IMR-90 (cell line): Measurements from ENCODE around the gene PLXNC1. TPM values are rescaled to one million over a fixed set of nuclear protein-coding genes. Genes with fewer than 3 reads are reported as not detected.

Source experiments
- ATAC-seq: fragments of 200-7000 bp; cut with Tn5 transposase; 2 replicates; pipeline ENCODE4 v1.9.1; 2020; ENCODE audit warnings: low read depth, mild to moderate bottlenecking, moderate library complexity
- BruUV-seq: library from RNA; stranded (reverse); fragments of 400-500 nt; replicated peaks from 2 replicates; lab custom pipeline; 2021; lab: Mats Ljungman, UMichigan
- CTCF ChIA-PET: fragments of 300-600 bp; formaldehyde crosslinking; extraction: SDS; loops from one replicate; lab custom pipeline; 2021; ENCODE audit warnings: antibody characterized with exemption; lab: Yijun Ruan, JAX
- POLR2A ChIA-PET: fragments of 300-600 bp; sonication (Branson Sonifier 250); formaldehyde crosslinking; loops from one replicate; lab custom pipeline; 2022; ENCODE audit warnings: antibody characterized with exemption; ENCODE audit not compliant: unreplicated experiment; lab: Charles Lee
- DNase-seq: peaks from one replicate; pipeline ENCODE4 v3.0.0; 2013
- H2AFZ ChIP-seq: replicated peaks from 2 replicates; pipeline ENCODE3; 2013; ENCODE audit warnings: low read length, mild to moderate bottlenecking; ENCODE audit not compliant: poor library complexity
- H2AK5ac ChIP-seq: 2 replicates; pipeline ENCODE4 v1.6.1; 2013; ENCODE audit warnings: low read depth, low read length, inconsistent platforms
- H2AK9ac ChIP-seq: replicated peaks from 2 replicates; pipeline ENCODE3; 2013; ENCODE audit warnings: mild to moderate bottlenecking, low read depth, low read length, moderate library complexity; ENCODE audit not compliant: poor library complexity
- H2BK120ac ChIP-seq: 2 replicates; pipeline ENCODE4 v1.6.1; 2013; ENCODE audit warnings: low read depth, low read length, inconsistent platforms
- H2BK15ac ChIP-seq: 3 replicates; pipeline ENCODE4 v1.6.1; 2013; ENCODE audit warnings: low read depth, low read length, inconsistent platforms
- H2BK20ac ChIP-seq: 2 replicates; pipeline ENCODE4 v1.6.1; 2013; ENCODE audit warnings: low read depth, mild to moderate bottlenecking, inconsistent platforms, low read length, moderate library complexity
- H2BK5ac ChIP-seq: 2 replicates; pipeline ENCODE4 v1.6.1; 2013; ENCODE audit warnings: mild to moderate bottlenecking, low read depth, low read length, inconsistent platforms; ENCODE audit not compliant: poor library complexity, severe bottlenecking
- H3K14ac ChIP-seq: replicated peaks from 2 replicates; pipeline ENCODE4 v1.6.1; 2013; ENCODE audit warnings: low read depth, low read length, inconsistent platforms
- H3K18ac ChIP-seq: 2 replicates; pipeline ENCODE4 v1.6.1; 2013; ENCODE audit warnings: low read depth, low read length, control low read depth
- H3K23ac ChIP-seq: 2 replicates; pipeline ENCODE4 v1.6.1; 2013; ENCODE audit warnings: low read depth, low read length, inconsistent platforms
- H3K27ac ChIP-seq: 2 replicates; pipeline ENCODE4 v1.5.1; 2013; ENCODE audit warnings: mild to moderate bottlenecking, control low read depth, low read length; ENCODE audit not compliant: insufficient read depth
- H3K27me3 ChIP-seq: 2 replicates; pipeline ENCODE4 v1.6.1; 2013; ENCODE audit warnings: low read length; ENCODE audit not compliant: control insufficient read depth, insufficient read depth
- H3K36me3 ChIP-seq: 2 replicates; pipeline ENCODE4 v1.6.1; 2013; ENCODE audit warnings: low read length, mixed read lengths; ENCODE audit not compliant: control insufficient read depth, insufficient read depth
- H3K4ac ChIP-seq: 2 replicates; pipeline ENCODE4 v1.6.1; 2013; ENCODE audit warnings: low read depth, low read length, inconsistent platforms
- H3K4me1 ChIP-seq: 2 replicates; pipeline ENCODE4 v1.6.1; 2013; ENCODE audit warnings: low read length, mixed read lengths; ENCODE audit not compliant: control insufficient read depth, insufficient read depth
- H3K4me2 ChIP-seq: 2 replicates; pipeline ENCODE4 v1.6.1; 2013; ENCODE audit warnings: low read depth, mild to moderate bottlenecking, control low read depth, low read length, moderate library complexity
- H3K4me3 ChIP-seq: 2 replicates; pipeline ENCODE4 v1.5.1; 2013; ENCODE audit warnings: low read depth, mild to moderate bottlenecking, control low read depth, low read length, moderate library complexity; ENCODE audit not compliant: insufficient read depth
- H3K56ac ChIP-seq: 2 replicates; pipeline ENCODE4 v1.6.1; 2013; ENCODE audit warnings: low read length, inconsistent platforms; ENCODE audit not compliant: insufficient read depth; ENCODE audit errors: extremely low read depth
- H3K79me1 ChIP-seq, 2 experiments: 2 replicates each; pipeline ENCODE4 v1.6.1; 2013; ENCODE audit warnings: low read length in 2 of 2, inconsistent platforms in 1 of 2, low read depth in 1 of 2
- H3K9ac ChIP-seq: 2 replicates; pipeline ENCODE4 v1.6.1; 2013; ENCODE audit warnings: low read depth, low read length, control low read depth
- H3K9me1 ChIP-seq: 2 replicates; pipeline ENCODE4 v1.6.1; 2013; ENCODE audit warnings: low read length, inconsistent platforms; ENCODE audit not compliant: insufficient read depth
- H3K9me3 ChIP-seq: 2 replicates; pipeline ENCODE4 v1.6.1; 2013; ENCODE audit warnings: low read length; ENCODE audit not compliant: control insufficient read depth, insufficient read depth
- H4K20me1 ChIP-seq: 2 replicates; pipeline ENCODE4 v1.6.1; 2013; ENCODE audit warnings: low read length, inconsistent platforms; ENCODE audit not compliant: insufficient read depth
- H4K5ac ChIP-seq: 2 replicates; pipeline ENCODE4 v1.6.1; 2013; ENCODE audit warnings: mild to moderate bottlenecking, low read depth, low read length, control low read depth
- H4K8ac ChIP-seq, 2 experiments: 2 replicates each; pipeline ENCODE4 v1.6.1; 2013; ENCODE audit warnings: low read depth in 2 of 2, low read length in 2 of 2, control low read depth in 1 of 2, inconsistent platforms in 1 of 2
- H4K91ac ChIP-seq: 2 replicates; pipeline ENCODE4 v1.6.1; 2013; ENCODE audit warnings: low read depth, low read length, inconsistent platforms; ENCODE audit not compliant: insufficient read depth
- BHLHE40 ChIP-seq: fragments of 150-350 bp; IDR thresholded peaks from 2 replicates; pipeline ENCODE4 v1.6.1; 2016; ENCODE audit warnings: mild to moderate bottlenecking, low read depth, low read length
- MAFK ChIP-seq: IDR thresholded peaks from 2 replicates; pipeline ENCODE4 v1.6.1; 2012; ENCODE audit warnings: low read depth, low read length, improper control_type of control experiment
- RFX5 ChIP-seq: IDR thresholded peaks from 2 replicates; pipeline ENCODE4 v1.8.0; 2012; ENCODE audit warnings: low read depth, mild to moderate bottlenecking, low read length, moderate library complexity
- USF2 ChIP-seq: fragments of 150-350 bp; IDR thresholded peaks from 2 replicates; pipeline ENCODE4 v1.6.1; 2017; ENCODE audit warnings: mild to moderate bottlenecking, antibody characterized with exemption, low read length, low read depth
- WGBS, 2 experiments: methylation state at CpG; one replicate each; pipeline versions ENCODE4 v1.1.5 to v1.1.7; 2013; ENCODE audit warnings: missing lambda C conversion rate in 2 of 2; ENCODE audit not compliant: insufficient read length in 1 of 2; ENCODE audit errors: extremely low coverage in 2 of 2; 5-methylcytosine and 5-hydroxymethylcytosine counted together
- dilution Hi-C: fragments of 300-500 bp; cut with HindIII; formaldehyde crosslinking; loops from one replicate; pipeline ENCODE4 v1.14.3; 2018; ENCODE audit warnings: low sequenced_read_pairs; ENCODE audit not compliant: unreplicated experiment
- in situ Hi-C: fragments of 300-500 bp; cut with MboI; formaldehyde crosslinking; loops from 3 replicates; pipeline ENCODE4 v1.14.3; 2019; ENCODE audit warnings: low sequenced_read_pairs, inconsistent platforms, mixed read lengths
- intact Hi-C: fragments of 100-400 bp; cut with micrococcal nuclease; formaldehyde crosslinking; loops from 2 replicates; pipeline ENCODE4 v1.10.0; 2022
- polyA plus RNA-seq, 3 experiments: library from polyadenylated mRNA; depleted of rRNA; stranded (reverse); fragments of >200 nt; gene quantifications; 2 replicates each; pipeline ENCODE4 v1.2.3, GENCODE V29; 2012; ENCODE audit warnings: low replicate concordance in 1 of 3
- total RNA-seq: library from RNA; depleted of rRNA; stranded (reverse); fragments of >200 nt; gene quantifications from 2 replicates; pipeline ENCODE4 v1.2.3, GENCODE V29; 2012

The PLXNC1 gene
- total and polyA plus RNA-seq, 2 of the 4 experiments (the other 2 are of a cell fraction) = 1.0 to 1.6 TPM

- H3K9ac ChIP-seq = no peak overlapping the region
- H3K9me1 ChIP-seq = no peaks in the 10 kb centered on the region; the same call in 1 of the 2 replicates
- H2AK9ac ChIP-seq = no peak overlapping the region
- WGBS, 2 experiments = no CpG with 5 or more reads among the region's 6 CpGs
- no peak overlapping the region for H4K8ac ChIP-seq
- H3K4me1 ChIP-seq = peaks cover 2% of the 10 kb centered on the region; the same call in 1 of the 2 replicates
- H2AFZ ChIP-seq = no peak overlapping the region
- no peak overlapping the region for H3K4me2 ChIP-seq
- peaks cover 48% of the 10 kb centered on the region for H3K27me3 ChIP-seq
- no peak overlapping the region for H3K56ac ChIP-seq
- H4K5ac ChIP-seq = no peak overlapping the region
- CTCF ChIA-PET = no interaction called here
- H4K20me1 ChIP-seq = no peaks in the 10 kb centered on the region
- no peak overlapping the region for H2BK15ac ChIP-seq
- H3K18ac ChIP-seq = no peak overlapping the region
- no peak overlapping the region for H3K23ac ChIP-seq
- intact Hi-C loops (no loop called here), dilution Hi-C loops (no loop called here), in situ Hi-C loops (no loop called here)
- H2BK120ac ChIP-seq = no peak overlapping the region
- H3K4me3 ChIP-seq = no peak overlapping the region
- H2AK5ac ChIP-seq = no peak overlapping the region
- H3K14ac ChIP-seq = no peak overlapping the region
- TF ChIP-seq RFX5 (no peak), MAFK (no peak), USF2 (no peak), BHLHE40 (no peak)
- POLR2A ChIA-PET = no interaction called here
- H4K91ac ChIP-seq = no peak overlapping the region
- BruUV-seq = no TSS peak
- no peak overlapping the region for H2BK5ac ChIP-seq
- no peak for ATAC-seq
- H3K4ac ChIP-seq = no peak overlapping the region
- no peak overlapping the region for H2BK20ac ChIP-seq
- H3K36me3 ChIP-seq = no peaks in the 10 kb centered on the region
- no peaks in the 10 kb centered on the region for H3K9me3 ChIP-seq
- H3K27ac ChIP-seq = no peak overlapping the region
- no peak for DNase-seq
- no peaks in the 10 kb centered on the region for H3K79me1 ChIP-seq
Measured at GRCh38 chr12:94165670-94166364, 17.4 kb downstream of the PLXNC1 start.
